HG02588 (cell line): Measurements from ENCODE around the gene ZG16B.

Experiments used
- ATAC-seq: cut with Tn5 transposase; IDR thresholded peaks from one replicate; pipeline ENCODE4 v1.9.1; 2021; ENCODE audit warnings: mild to moderate bottlenecking, moderate library complexity; ENCODE audit not compliant: unreplicated experiment

The ZG16B gene

GRCh38 chr16:2829501-2830354 lies at the start of gene ZG16B:
Gene ZG16B (plus strand): TSS chr16:2830303. CDS start chr16:2830442, 139 bp downstream.
- no peak for ATAC-seq

GRCh38 chr16:2782583-2783351 lies 47.3 kb upstream of the ZG16B start:
- ATAC-seq, result no peak

- ATAC-seq, result no peak
Measured at GRCh38 chr16:2783581-2784357, 46.3 kb upstream of the ZG16B start.

GRCh38 chr16:2784358-2785100 lies 45.6 kb upstream of the ZG16B start:
- ATAC-seq, result no peak

- no peak for ATAC-seq
Measured at GRCh38 chr16:2785101-2785991, 44.8 kb upstream of the ZG16B start.

- no peak for ATAC-seq
Measured at GRCh38 chr16:2786061-2786825, 43.9 kb upstream of the ZG16B start.

GRCh38 chr16:2786826-2787151 lies 43.3 kb upstream of the ZG16B start:
- no peak for ATAC-seq

- ATAC-seq, result no peak
Measured at GRCh38 chr16:2787406-2787805, 42.7 kb upstream of the ZG16B start, which contains the start of gene PRSS33. Gene PRSS33 (minus strand): TSS chr16:2787560. CDS start chr16:2786547, 1,013 bp downstream.

- no peak for ATAC-seq
Measured at GRCh38 chr16:2787961-2788360, 42.1 kb upstream of the ZG16B start.

- no peak for ATAC-seq
Measured at GRCh38 chr16:2790631-2791030, 39.5 kb upstream of the ZG16B start.

GRCh38 chr16:2791174-2791573 lies 38.9 kb upstream of the ZG16B start:
- no peak for ATAC-seq

GRCh38 chr16:2792940-2793339 lies 37.2 kb upstream of the ZG16B start:
- ATAC-seq, result no peak

GRCh38 chr16:2795395-2796143 lies 34.5 kb upstream of the ZG16B start:
- ATAC-seq, result no peak

- no peak for ATAC-seq
Measured at GRCh38 chr16:2798723-2799204, 31.3 kb upstream of the ZG16B start.

- no peak for ATAC-seq
Measured at GRCh38 chr16:2799205-2799858, 30.8 kb upstream of the ZG16B start.

GRCh38 chr16:2799859-2800226 lies 30.3 kb upstream of the ZG16B start:
- ATAC-seq, result no peak

GRCh38 chr16:2803545-2804195 lies 26.4 kb upstream of the ZG16B start:
- ATAC-seq, result no peak
